Activated T-cell treated with anti-CD3 and anti-CD28 coated beads for 4 hours (primary cell): ENCODE data around the gene ZSWIM8.
"Not testable (repeated sequence)": the region's sequence is repeated elsewhere in the genome, so short reads cannot be mapped to it uniquely, and the experiment has no call there.

Source experiments
- DNase-seq: peaks from one replicate; pipeline ENCODE4 v3.0.0-alpha.2; 2020

The ZSWIM8 gene

GRCh38 chr10:73785211-73785720 lies at the start of gene ZSWIM8:
ZSWIM8 (plus strand) TSS chr10:73785606; CDS start chr10:73785879, 273 bp downstream.
- peak; percentile 71 for DNase-seq

GRCh38 chr10:73740501-73741254 lies 44.7 kb upstream of the ZSWIM8 start:
- not testable (repeated sequence) for DNase-seq

- no peak for DNase-seq
These were observed 43.0 kb upstream of the ZSWIM8 start for GRCh38 chr10:73742454-73742734.

GRCh38 chr10:73743327-73743904 lies 42.0 kb upstream of the ZSWIM8 start:
- DNase-seq = no peak

GRCh38 chr10:73743905-73744663 lies 41.3 kb upstream of the ZSWIM8 start, which contains the start of gene SEC24C:
SEC24C (plus strand) TSS chr10:73744372; CDS start chr10:73746833, 2,461 bp downstream.
- DNase-seq = peak; percentile 91

- peak; percentile 31 for DNase-seq
These were observed 40.8 kb upstream of the ZSWIM8 start for GRCh38 chr10:73744664-73744975.

- DNase-seq = no peak
These were observed 38.7 kb upstream of the ZSWIM8 start for GRCh38 chr10:73746721-73747120.

- no peak for DNase-seq
These were observed 34.6 kb upstream of the ZSWIM8 start for GRCh38 chr10:73750819-73751218.

- no peak for DNase-seq
These were observed 29.2 kb upstream of the ZSWIM8 start for GRCh38 chr10:73756183-73756582.

- DNase-seq = no peak
These were observed 26.5 kb upstream of the ZSWIM8 start for GRCh38 chr10:73758704-73759511.

GRCh38 chr10:73759512-73760115 lies 25.8 kb upstream of the ZSWIM8 start:
- DNase-seq = no peak

GRCh38 chr10:73761781-73762180 lies 23.6 kb upstream of the ZSWIM8 start:
- no peak for DNase-seq

- no peak for DNase-seq
These were observed 22.5 kb upstream of the ZSWIM8 start for GRCh38 chr10:73762915-73763314.

GRCh38 chr10:73763343-73763742 lies 22.1 kb upstream of the ZSWIM8 start:
- DNase-seq = no peak

GRCh38 chr10:73765066-73765465 lies 20.3 kb upstream of the ZSWIM8 start:
- no peak for DNase-seq

GRCh38 chr10:73768881-73769280 lies 16.5 kb upstream of the ZSWIM8 start:
- DNase-seq = peak; percentile 60

- DNase-seq = no peak
These were observed 16.0 kb upstream of the ZSWIM8 start for GRCh38 chr10:73769396-73769795.

GRCh38 chr10:73771722-73772280 lies 13.6 kb upstream of the ZSWIM8 start:
- DNase-seq = peak; percentile 62

- DNase-seq = peak; percentile 64
These were observed 12.9 kb upstream of the ZSWIM8 start for GRCh38 chr10:73772281-73773151.

- DNase-seq = no peak
These were observed 12.1 kb upstream of the ZSWIM8 start for GRCh38 chr10:73773152-73773879.

- no peak for DNase-seq
These were observed 10.8 kb upstream of the ZSWIM8 start for GRCh38 chr10:73774637-73775036.
